HG03460 (cell line): ENCODE data around the gene VPS37C.

Source experiments
- ATAC-seq: cut with Tn5 transposase; IDR thresholded peaks from one replicate; pipeline ENCODE4 v1.9.1; 2021; ENCODE audit not compliant: unreplicated experiment

The VPS37C gene

DNA sequence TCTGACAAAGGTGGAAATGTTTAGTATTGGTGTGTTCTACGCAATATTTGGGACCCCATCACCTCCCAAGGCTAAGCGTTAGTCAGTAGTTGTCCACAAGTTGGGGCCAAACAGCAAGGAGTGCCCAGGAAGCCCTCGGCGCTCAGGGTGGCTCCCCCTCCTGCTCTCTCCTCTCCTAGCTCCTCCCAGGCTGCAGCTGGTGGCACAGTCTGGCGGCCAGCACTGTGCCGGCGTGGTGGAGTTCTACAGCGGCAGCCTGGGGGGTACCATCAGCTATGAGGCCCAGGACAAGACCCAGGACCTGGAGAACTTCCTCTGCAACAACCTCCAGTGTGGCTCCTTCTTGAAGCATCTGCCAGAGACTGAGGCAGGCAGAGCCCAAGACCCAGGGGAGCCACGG lies 42.2 kb downstream of the VPS37C start:
- no peak for ATAC-seq

DNA sequence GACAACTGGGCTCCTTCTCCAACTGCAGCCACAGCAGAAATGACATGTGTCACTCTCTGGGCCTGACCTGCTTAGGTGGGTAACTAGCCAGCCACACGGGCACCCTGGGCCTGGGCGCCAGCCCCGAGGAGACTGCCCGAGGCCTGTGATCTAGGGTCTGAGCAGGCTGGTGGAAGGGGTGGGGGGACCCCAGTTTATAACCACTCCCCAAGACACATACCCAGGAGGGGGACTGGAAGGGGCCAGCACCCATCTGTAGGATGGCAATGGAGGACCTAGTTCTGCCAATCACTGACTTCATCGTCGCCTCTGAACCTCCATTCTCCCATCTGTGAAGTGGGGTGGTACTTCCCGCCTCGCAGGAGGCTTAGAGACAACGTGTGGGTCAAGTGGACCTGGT lies 42.8 kb downstream of the VPS37C start:
- ATAC-seq, result no peak

- ATAC-seq, result no peak
Observed at GRCh38 chr11:61118004-61118403, 43.2 kb downstream of the VPS37C start.

GRCh38 chr11:61117168-61117520 lies 44.1 kb downstream of the VPS37C start:
- no peak for ATAC-seq

DNA sequence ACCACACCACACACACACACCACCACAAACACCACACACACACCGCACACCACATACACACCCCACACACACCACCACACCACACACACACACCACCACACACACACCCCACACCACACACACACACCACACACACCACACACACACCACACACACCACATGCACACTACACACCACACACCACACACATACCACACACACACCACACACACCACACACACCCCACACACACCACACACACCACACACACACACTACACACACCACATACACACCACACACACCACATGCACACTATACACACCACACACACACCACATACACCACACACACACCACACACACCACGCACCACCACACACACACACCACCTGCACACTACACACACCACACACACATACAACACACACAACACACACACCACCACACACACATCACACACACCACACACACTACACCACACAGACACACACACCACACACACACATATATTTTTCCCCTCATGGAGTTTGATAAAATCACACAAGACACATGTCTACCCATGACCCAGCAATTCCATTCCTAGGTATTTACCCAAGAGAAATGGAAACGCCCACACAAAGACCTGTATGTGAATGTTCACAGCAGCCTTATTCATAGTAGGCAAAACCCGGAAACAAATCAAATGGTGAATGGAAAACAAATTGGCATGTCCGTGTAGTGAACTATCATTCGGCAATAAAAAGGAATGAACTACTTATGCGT lies 44.6 kb downstream of the VPS37C start:
- no peak for ATAC-seq

DNA sequence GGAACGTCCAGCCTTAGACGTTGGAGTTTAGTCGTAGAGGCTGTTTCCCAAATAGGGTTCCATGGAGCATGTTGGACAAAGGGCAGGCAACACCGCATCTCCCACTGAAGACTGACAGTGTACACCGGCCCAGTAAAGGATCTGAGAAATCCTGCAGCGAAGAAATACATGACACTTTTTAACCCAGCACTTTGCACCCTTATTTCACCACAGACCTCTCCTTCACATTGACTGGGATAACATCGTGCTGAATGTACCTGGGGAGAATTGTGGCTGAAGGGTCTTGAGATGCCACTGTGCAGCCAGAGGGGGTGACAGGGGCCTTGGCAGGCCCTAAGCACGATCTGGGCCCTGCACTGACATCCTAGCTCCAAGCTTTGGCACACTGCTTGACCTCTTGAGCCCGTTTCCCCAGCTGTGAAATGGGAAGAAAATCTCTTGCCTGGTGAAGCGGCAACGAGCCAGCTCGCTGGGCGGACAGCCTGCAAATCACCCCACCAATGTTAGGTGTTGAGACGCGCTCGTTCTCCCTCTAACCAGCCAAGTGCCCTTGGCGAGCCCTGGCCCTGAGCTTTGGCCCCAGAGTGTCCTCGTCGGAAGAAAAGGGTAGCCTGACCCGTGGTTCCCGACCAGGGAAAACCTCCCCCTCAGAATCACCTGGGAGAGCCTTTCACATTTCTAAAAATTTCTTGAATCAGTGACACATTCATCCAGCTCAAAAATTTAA lies 45.6 kb downstream of the VPS37C start:
- no peak for ATAC-seq

- no peak for ATAC-seq
Observed at GRCh38 chr11:61114913-61115312, 46.3 kb downstream of the VPS37C start.

GRCh38 chr11:61113201-61113600 lies 48.0 kb downstream of the VPS37C start:
- ATAC-seq, result no peak

- no peak for ATAC-seq
Observed at GRCh38 chr11:61112575-61112974, 48.7 kb downstream of the VPS37C start.

DNA sequence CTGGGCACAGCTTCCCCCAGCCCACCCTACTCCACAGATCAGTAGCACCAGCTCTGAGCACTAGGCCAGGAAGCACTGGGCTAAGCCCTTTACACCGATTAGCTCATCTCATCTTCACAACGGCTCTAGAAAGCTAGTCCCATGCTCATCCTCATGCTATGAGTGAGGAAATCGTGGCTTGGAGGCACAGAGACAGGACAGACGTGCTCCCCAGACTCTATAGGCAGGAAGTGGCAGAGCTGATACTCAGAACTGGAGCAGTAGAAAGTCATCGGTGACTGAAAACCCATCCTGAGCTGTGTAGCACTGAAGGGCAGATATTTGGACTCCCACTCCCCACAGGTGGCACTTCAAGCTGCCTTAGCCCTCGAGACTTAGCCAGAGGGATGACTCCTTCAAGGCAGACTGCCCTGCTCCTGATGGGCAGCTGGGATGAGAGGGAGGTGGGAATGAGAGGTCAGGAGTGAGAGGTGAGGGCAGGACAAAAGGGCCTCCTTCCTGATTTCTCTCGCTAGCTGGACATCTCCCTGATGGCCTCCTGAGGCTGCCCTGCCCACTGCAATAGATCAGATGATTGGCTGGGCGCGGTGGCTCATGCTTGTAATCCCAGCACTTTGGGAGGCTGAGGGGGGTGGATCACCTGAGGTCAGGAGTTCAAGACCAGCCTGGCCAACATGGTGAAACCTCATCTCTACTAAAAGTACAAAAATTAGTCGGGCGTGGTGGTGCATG lies 49.3 kb downstream of the VPS37C start:
- no peak for ATAC-seq

DNA sequence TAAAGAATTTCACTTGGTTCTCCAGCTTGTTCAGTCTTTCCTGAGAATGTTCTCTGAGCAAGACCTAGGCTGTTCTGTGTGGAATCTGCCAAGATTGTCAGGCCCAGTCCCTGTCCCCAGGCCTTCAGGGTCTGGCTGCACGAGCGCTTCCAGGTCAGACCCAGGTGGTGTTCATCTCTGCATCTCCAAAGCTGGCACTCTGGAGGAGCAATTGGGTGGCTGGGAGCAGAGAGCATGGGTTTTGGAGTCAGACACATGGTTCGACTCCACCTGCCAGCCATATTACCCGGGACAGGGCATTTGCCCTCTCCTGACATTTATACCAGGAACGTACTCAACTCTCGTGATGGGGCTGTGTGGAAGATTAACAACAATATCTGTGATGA lies 50.2 kb downstream of the VPS37C start:
- ATAC-seq, result no peak

- no peak for ATAC-seq
Observed at GRCh38 chr11:61110255-61111049, 50.8 kb downstream of the VPS37C start.

- no peak for ATAC-seq
Observed at GRCh38 chr11:61109671-61110070, 51.6 kb downstream of the VPS37C start.

DNA sequence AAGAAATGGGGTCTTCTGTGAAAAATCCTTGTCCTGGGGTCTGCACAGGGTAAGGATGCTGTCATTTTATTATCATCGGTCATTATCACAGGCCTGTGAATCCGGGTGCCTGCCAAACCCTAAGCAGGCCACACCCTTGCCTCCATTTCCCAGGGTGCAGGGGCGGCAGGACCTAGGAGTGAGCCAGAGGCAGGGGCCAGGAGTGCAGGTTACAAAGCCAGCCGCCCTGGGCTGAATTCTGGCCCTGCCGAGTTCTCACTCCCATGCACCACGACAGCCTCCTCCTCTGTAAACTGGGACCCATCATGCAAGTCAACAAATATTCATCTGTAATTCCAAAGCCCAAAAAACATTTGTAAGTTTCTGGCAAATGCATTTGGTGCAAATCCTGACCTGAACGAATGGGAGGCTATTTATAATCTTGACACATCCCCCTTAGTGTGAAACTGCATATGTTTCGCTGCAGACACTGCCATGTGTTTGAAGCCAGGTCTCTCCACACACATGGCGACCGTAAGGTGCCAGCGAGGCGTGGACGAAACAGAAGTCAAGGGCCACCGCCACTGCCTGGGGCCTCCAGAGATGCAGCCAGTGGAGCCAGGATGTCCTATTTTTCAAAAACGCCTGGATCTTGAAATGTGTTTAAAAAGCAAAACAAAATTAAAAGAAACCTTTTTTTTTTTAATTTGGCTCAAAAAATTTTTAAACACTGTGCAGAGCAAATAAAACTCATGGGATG lies 52.2 kb downstream of the VPS37C start:
- ATAC-seq, result no peak

DNA sequence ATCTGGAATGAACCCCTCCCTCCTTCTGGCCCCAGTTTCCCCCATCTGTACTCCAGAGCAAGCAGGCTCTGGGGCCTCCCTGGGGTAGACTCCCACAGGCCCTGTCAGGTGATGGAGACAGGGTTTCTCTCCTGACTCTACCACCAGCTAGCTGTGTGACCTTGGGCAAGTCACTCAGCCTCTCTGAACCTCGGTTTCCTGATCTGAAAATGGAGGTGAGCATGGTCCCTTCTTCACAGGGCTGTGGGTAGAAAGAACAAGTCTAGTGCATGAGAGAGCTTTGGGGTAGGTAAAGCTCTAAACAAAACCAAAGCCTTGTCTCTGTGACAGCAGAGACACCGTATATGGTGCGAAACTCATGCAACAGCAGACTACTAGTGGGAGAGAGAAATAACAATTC lies 53.3 kb downstream of the VPS37C start:
- ATAC-seq, result no peak

DNA sequence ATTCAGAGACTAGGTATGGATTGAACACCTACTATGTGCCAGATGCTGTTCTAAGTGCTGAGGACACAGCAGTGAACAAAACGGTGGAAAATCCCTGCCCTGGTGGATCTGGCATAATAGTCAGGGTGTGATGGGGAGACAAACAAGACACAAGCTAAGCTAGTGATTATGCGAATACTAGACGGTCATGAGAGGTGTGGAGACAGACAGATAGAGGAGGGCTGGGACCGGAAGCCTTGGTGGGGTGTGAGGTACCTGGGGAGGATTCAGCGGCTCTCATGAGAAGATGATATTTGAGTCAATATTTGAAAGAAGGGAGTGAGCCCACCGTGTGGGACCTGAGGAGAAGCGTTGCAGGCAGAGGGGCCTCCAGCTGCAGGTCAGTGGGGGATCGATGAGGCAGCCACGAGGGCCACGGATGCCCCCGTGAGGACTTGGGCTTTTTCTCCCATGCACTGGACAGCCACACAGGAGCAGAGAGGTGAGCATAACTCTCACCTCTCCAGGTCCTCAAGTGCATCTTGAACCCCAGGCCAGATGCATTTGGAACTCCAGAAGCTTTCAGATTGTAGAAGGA lies 54.2 kb downstream of the VPS37C start:
- ATAC-seq, result no peak

DNA sequence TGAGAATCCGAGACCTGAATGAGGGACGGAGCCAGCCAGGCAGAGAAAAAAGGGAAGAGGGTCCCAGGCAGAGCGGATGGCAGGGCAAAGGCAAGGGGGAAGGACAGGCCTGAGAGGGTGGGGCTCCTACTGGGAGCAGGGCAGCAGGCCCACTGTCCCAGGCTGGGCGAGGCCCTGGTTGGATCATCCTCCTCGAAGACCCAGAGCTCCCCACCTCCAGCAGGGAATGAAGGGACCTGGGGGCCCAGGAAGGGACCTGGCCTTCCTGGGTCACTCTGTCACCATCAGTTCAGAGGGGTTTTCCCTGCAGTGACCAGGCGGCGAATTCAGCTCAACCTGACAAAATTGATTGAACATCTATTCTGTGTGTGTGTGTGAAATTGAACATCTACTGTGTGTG lies 54.9 kb downstream of the VPS37C start:
- no peak for ATAC-seq

GRCh38 chr11:61104963-61105362 lies 56.3 kb downstream of the VPS37C start:
- ATAC-seq, result no peak

DNA sequence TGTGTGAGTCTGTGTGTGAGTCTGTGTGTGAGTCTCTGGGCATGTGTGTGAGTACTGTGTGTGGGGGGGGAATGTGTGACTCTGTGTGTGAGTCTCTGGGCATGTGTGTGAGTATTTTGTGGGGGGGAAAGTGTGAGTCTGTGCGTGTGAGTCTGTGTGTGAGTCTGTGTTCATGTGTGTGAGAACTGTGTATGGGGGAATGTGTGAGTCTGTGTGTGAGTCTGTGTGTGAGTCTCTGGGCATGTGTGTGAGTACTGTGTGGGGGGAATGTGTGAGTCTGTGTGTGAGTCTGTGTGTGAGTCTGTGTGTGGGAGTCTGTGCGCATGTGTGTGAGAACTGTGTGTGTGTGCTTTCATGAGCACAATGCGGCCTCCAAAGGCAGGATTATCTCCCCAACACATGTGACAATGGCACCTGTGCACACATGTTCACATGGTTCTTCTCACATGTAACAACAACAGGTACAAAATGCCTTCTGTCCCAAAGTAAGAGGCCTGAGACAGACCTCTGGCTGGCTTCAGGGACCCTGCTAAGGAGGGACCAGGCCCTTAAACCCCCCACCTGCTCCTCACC lies 57.3 kb downstream of the VPS37C start:
- no peak for ATAC-seq
